GM23248 (cell line): ENCODE results near the gene SETD7.

Experiments
- EZH2 ChIP-seq: fragments of 200-600 bp; sonication (generic); IDR thresholded peaks from 2 replicates; pipeline ENCODE4 v1.6.1; 2018; ENCODE audit warnings: antibody characterized with exemption, mild to moderate bottlenecking; ENCODE audit not compliant: insufficient read depth, poor library complexity, severe bottlenecking
- EZH2phosphoT487 ChIP-seq: fragments of 200-600 bp; sonication (generic); IDR thresholded peaks from 2 replicates; pipeline ENCODE4 v1.6.1; 2018; ENCODE audit warnings: antibody characterized with exemption, moderate library complexity, mild to moderate bottlenecking, low read depth; ENCODE audit not compliant: insufficient read depth

- TF ChIP-seq EZH2phosphoT487 (no peak), EZH2 (no peak)
These were observed 98.7 kb downstream of the SETD7 start for GRCh38 chr4:139457318-139457717.
